HFF-Myc (cell line): Measurements from ENCODE around the gene SPEG.

ENCODE experiments used
- DNase-seq: peaks from one replicate; pipeline ENCODE4 v3.0.0-alpha.2; 2011; ENCODE audit warnings: low read depth; ENCODE audit errors: extremely low read depth
- H3K4me3 ChIP-seq: replicated peaks from 2 replicates; pipeline ENCODE4 v1.5.1; 2011; ENCODE audit warnings: low read depth, mild to moderate bottlenecking, control low read depth, low read length
- CTCF ChIP-seq: IDR thresholded peaks from 2 replicates; pipeline ENCODE4 v1.5.1; 2012; ENCODE audit warnings: mild to moderate bottlenecking, low read depth, low read length, control low read depth; ENCODE audit errors: missing control alignments

SPEG gene

DNA sequence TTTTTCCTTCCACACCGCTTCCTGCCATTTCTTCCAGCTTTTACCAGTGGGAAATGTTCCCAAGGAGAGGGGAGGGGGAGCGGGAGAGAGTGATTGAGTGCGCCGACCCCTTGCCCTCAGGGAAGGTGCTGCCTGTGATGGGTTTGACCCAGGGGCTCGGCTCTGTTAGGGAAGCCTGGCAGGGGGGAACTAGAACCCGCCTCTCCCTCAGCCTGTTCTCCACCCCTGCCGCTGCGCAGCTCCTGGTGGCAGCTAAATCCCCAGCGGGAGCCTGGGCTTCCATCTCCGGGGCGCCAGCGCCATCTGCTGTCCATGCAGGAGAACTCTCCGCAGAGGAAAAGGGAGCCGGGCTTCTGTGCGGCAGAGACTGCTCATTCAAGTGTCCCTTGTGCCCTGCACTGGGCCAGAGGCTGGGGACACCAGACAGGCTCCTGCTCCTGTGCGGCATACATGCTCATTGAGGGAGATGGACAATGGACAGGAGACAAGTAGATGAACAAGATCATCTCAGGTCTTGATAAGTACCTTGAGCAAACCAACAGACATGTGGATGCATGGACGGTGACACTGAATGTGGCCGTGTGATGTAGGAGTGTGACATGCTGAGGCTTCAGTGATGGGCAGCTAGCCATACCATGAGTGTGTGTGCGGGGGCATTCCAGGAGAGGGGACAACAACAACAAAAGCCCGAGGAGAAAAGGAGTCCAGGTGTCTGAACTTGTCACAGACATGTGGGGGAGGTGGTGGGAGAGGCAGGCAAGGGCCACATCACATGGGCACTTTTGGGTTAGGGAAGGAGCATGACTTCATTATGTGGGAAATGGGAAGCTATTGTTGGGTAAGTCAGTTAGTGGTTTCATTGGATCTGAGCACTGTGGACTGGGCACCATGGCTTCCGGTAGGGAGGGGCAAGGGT is 95.7 kb downstream of the SPEG start:
- DNase-seq, result peak; percentile 47
- peak; percentile 95 for TF ChIP-seq CTCF
- H3K4me3 ChIP-seq, result no peak overlapping the region

DNA sequence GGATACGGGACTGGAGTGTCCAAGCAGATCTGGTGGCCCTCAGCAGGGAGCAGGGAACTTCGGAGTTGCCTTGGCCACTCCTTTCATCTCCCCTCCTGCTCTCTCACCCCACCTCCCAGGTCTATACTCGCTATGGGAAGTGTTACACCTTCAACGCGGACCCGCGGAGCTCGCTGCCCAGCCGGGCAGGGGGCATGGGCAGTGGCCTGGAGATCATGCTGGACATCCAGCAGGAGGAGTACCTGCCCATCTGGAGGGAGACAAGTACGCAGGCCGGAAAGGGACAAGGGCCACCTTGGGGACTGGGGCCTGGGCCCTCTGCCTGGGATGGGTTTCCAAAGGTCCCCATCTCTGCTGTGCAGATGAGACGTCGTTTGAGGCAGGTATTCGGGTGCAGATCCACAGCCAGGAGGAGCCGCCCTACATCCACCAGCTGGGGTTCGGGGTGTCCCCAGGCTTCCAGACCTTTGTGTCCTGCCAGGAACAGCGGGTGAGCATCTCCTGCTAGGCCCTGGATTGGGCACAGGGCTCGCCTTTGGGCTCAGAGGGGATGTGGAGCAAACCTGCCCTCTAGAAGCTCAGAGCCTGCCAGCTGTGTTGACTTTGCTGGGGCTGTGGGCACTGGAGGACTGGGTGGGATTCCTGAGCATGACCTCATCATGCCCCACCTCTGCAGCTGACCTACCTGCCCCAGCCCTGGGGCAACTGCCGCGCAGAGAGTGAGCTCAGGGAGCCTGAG is 97.2 kb downstream of the SPEG start:
- no peak for TF ChIP-seq CTCF
- no peak overlapping the region for H3K4me3 ChIP-seq
- no peak for DNase-seq

DNA sequence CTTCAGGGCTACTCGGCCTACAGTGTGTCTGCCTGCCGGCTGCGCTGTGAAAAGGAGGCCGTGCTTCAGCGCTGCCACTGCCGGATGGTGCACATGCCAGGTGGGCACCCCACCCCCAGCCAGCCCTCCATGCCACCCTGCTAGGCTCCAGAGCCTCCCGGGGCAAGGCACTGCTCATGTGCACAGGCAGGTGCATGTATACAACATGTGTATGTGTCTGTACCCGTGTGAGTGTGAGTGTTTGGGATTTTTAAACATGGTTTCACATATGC is 97.7 kb downstream of the SPEG start:
- TF ChIP-seq CTCF, result no peak
- no peak for DNase-seq

GRCh38 chr2:219533930-219534661 is 99.5 kb downstream of the SPEG start:
- no peak for TF ChIP-seq CTCF
- no peak for DNase-seq
- no peak overlapping the region for H3K4me3 ChIP-seq

More for the DNA sequence above, 97.7 kb downstream of the SPEG start:
- no peak overlapping the region for H3K4me3 ChIP-seq

DNA sequence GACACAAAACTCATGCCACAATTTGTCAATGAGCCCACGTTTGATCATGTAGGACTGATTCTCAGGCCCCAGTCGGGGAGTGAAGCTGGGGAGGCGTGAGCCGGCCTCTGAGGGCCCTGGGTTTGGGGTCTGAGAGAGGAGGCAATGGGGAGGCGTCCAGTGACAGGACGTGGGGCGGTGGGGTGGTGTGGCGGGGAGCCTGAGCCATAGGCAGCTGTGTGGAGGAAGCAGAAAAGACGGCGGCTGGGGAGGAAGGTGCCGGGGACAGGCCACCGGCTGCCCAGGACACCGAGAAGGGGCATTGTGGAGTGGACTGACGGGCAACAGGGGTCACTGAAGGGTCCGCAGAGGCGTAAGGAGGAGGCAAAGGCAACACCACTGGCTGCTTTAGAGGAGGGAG is 101.8 kb downstream of the SPEG start:
- no peak for TF ChIP-seq CTCF
- no peak overlapping the region for H3K4me3 ChIP-seq
- DNase-seq, result no peak

- TF ChIP-seq CTCF, result no peak
- no peak for DNase-seq
- no peak overlapping the region for H3K4me3 ChIP-seq
Measured at GRCh38 chr2:219536967-219537366, 102.3 kb downstream of the SPEG start.
